ENCODE data around the gene GCNT2.
"Not testable (repeated sequence)": the region's sequence is repeated elsewhere in the genome, so short reads cannot be mapped to it uniquely, and the experiment has no call there.

Gene GCNT2

GRCh38 chr6:10521104-10521808 is at the start of gene GCNT2:
TSS of gene GCNT2 (plus strand) at chr6:10521351. CDS start at chr6:10528912, 7,561 bp downstream.
- DNase-seq (ENCODE audit: low spot score), result no peak
- FAIRE-seq, result no peak

GRCh38 chr6:10472634-10473033 is 48.5 kb upstream of the GCNT2 start:
- no peak for FAIRE-seq
- no peak for DNase-seq (ENCODE audit: low spot score)

GRCh38 chr6:10478187-10479040 is 42.7 kb upstream of the GCNT2 start:
- FAIRE-seq, result no peak
- peak; percentile 37 for DNase-seq (ENCODE audit: low spot score)

- FAIRE-seq (no peak), DNase-seq (ENCODE audit: low spot score) (no peak)
Observed at GRCh38 chr6:10479939-10480700, 41.0 kb upstream of the GCNT2 start.

GRCh38 chr6:10481101-10481500 is 40.0 kb upstream of the GCNT2 start:
- no peak for FAIRE-seq
- peak; percentile 22 for DNase-seq (ENCODE audit: low spot score)

- DNase-seq (ENCODE audit: low spot score), result no peak
- no peak for FAIRE-seq
Observed at GRCh38 chr6:10482636-10483257, 38.4 kb upstream of the GCNT2 start.

- DNase-seq (ENCODE audit: low spot score) (no peak), FAIRE-seq (no peak)
Observed at GRCh38 chr6:10484912-10485311, 36.2 kb upstream of the GCNT2 start.

- DNase-seq (ENCODE audit: low spot score), result no peak
- FAIRE-seq, result no peak
Observed at GRCh38 chr6:10485406-10485805, 35.7 kb upstream of the GCNT2 start.

- FAIRE-seq (no peak), DNase-seq (ENCODE audit: low spot score) (no peak)
Observed at GRCh38 chr6:10486215-10486614, 34.9 kb upstream of the GCNT2 start.

GRCh38 chr6:10486944-10487588 is 34.1 kb upstream of the GCNT2 start:
- not testable (repeated sequence) for FAIRE-seq; DNase-seq (ENCODE audit: low spot score)

- DNase-seq (ENCODE audit: low spot score) (no peak), FAIRE-seq (no peak)
Observed at GRCh38 chr6:10487668-10488327, 33.4 kb upstream of the GCNT2 start.

- no peak for DNase-seq (ENCODE audit: low spot score)
- no peak for FAIRE-seq
Observed at GRCh38 chr6:10491463-10491862, 29.7 kb upstream of the GCNT2 start.

- not testable (repeated sequence) for FAIRE-seq; DNase-seq (ENCODE audit: low spot score)
Observed at GRCh38 chr6:10491905-10492304, 29.2 kb upstream of the GCNT2 start.

- no peak for DNase-seq (ENCODE audit: low spot score)
Observed at GRCh38 chr6:10495029-10495428, 26.1 kb upstream of the GCNT2 start.

GRCh38 chr6:10505529-10505928 is 15.6 kb upstream of the GCNT2 start:
- FAIRE-seq, result no peak
- DNase-seq (ENCODE audit: low spot score), result no peak

More at GRCh38 chr6:10495029-10495428, 26.1 kb upstream of the GCNT2 start:
- FAIRE-seq, result no peak

- FAIRE-seq, result no peak
- no peak for DNase-seq (ENCODE audit: low spot score)
Observed at GRCh38 chr6:10507298-10507697, 13.9 kb upstream of the GCNT2 start.

GRCh38 chr6:10507715-10508114 is 13.4 kb upstream of the GCNT2 start:
- no peak for FAIRE-seq
- DNase-seq (ENCODE audit: low spot score), result no peak

GRCh38 chr6:10510592-10511367 is 10.4 kb upstream of the GCNT2 start:
- DNase-seq (ENCODE audit: low spot score) (peak; percentile 36), FAIRE-seq (no peak)

- FAIRE-seq (no peak), DNase-seq (ENCODE audit: low spot score) (peak; percentile 56)
Observed at GRCh38 chr6:10511477-10511876, 9.7 kb upstream of the GCNT2 start.
